Iris pigment epithelial cell (primary cell): ENCODE results near the gene ZNF33A.
"Not testable (repeated sequence)": the region's sequence is repeated elsewhere in the genome, so short reads cannot be mapped to it uniquely, and the experiment has no call there.

Experiments used
- DNase-seq: peaks from one replicate; pipeline ENCODE4 v3.0.0-alpha.2; 2011; ENCODE audit warnings: low read depth

The ZNF33A gene

DNA sequence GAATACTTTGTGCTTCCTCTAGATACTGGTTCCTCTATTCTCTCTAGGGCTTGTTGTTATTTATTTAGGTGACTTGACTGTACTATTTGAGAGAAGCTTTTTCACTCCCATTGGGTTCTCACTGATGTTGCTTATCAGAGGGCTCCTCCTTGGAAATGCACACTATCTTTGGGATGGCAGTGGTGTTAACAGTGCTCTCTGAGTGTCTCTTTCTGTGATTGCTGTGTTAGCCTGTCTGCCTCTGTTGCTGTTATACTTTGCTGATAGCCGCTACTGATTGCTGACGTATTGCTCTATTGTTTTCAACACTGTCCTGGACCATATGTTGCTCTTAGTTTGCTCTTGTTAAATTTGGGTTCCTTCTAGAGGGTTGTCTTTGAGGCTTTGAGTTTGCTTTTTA lies 34.7 kb downstream of the ZNF33A start:
- DNase-seq: no peak

DNA sequence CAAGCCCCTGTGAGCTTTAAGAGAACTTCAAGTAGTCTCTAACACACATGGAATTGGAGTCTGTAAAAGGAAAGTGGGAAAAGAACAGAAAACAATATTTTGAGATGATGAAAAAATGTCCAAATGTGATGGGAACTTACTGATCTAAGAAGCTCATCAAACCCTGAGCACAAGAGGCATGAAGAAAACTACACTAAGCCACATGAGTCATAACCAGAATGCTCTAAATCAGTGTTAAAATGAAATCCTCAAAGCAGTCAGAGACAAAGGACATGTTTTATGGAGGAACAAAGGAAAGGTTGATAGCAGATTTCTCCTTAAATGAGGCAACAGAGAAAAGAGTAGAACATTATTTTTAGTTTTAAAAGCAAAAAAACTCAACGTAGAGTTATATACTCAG lies 37.2 kb downstream of the ZNF33A start:
- peak; percentile 65 for DNase-seq

DNA sequence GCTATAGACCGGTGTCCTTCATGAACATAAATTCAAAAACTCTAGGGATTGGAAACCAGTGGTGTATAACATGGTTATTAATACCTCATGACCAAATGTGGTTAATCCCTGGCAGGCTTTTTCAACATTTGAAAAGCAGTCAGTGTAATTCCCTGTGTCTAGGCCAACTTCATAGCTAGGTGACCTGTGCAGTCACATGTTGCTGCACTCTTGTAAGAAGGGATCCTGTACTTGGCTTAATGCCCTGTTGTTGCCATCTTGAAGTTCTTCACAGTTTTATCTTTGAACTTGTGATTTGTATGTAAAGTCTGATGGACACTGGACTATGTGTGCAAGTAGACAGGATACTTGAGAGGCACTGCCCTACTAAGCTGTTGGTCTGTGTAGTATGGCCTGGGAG lies 39.7 kb downstream of the ZNF33A start:
- no peak for DNase-seq

DNA sequence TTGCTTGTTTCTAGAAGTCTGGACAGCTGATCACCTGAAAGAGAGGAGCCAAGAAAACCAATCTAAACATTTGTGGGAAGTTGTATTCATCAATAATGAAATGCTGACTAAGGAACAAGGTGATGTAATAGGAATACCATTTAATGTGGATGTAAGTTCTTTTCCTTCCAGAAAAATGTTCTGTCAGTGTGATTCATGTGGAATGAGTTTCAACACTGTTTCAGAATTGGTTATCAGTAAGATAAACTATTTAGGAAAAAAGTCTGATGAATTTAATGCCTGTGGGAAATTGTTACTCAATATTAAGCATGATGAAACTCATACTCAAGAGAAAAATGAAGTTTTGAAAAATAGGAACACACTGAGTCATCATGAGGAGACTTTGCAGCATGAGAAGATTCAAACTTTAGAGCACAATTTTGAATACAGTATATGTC lies 43.9 kb downstream of the ZNF33A start:
- peak; percentile 92 for DNase-seq

DNA sequence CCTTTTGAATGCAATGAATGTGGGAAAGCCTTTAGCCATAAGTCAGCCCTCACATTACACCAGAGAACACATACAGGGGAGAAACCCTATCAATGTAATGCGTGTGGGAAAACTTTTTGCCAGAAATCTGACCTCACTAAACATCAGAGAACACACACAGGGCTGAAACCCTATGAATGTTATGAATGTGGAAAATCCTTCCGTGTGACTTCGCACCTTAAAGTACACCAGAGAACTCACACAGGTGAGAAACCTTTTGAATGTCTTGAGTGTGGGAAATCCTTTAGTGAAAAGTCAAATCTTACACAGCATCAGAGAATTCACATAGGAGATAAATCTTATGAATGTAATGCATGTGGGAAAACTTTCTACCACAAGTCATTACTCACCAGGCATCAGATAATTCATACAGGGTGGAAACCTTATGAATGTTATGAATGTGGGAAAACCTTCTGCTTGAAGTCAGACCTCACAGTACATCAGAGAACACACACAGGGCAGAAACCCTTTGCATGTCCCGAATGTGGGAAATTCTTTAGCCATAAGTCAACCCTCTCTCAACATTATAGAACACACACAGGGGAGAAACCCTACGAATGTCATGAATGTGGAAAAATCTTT lies 44.9 kb downstream of the ZNF33A start:
- not testable (repeated sequence) for DNase-seq

DNA sequence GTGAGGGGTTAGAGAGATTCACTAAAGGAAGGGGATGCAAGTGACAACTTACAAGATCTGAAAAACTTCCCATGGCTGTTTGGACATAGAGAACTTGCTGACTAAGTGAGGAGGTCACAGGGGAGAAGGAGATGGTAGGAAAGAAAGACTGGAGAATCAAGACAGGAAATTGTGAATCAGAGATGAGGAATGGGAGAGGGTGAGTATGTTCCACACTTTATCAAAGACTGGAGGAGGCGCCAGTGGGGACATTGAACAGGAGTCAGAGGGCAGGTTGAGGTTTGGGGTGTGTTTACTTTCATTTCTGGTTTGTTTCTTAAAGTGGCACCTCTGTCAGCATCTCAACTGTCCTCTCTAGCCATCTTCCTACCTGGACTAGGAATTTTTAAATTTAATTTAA lies 59.2 kb downstream of the ZNF33A start:
- peak; percentile 92 for DNase-seq

DNA sequence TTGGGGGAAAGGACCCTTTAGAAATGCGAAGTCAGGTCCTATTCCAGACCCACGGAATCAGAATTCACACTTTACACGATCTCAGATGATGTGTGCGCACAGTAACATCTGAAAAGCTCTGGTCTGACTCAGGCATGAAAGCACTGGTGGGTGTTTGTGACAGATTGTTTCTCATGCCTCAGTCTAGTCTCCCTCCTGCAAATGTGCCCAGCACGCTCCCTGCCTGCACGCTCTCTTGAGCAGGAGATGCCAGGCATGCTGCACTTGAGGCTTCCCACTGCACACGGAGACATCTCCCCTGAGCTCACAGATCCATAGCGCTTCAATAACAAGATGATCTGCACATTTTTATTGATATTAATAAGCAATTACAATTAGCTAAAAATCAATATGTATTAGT lies 60.0 kb downstream of the ZNF33A start:
- DNase-seq: no peak

DNA sequence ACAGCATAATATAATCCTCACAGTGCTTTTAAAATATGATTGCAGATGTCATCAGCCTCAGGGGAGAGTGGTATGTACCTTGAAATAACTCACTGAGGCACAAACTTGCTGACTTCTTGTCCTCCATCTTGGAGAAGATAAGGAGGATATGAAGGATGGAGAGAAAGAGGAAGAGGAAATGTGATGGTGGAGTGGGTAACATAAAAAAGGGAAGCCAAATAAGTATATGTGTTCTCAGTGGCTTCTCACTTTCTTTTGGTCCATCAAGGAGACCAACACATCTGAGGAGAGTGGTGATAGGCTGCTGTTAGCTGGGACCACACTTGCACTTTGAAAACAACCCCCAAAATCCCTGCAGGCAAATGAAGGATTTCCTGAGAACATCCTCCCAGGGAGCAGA lies 62.1 kb downstream of the ZNF33A start:
- DNase-seq: no peak

DNA sequence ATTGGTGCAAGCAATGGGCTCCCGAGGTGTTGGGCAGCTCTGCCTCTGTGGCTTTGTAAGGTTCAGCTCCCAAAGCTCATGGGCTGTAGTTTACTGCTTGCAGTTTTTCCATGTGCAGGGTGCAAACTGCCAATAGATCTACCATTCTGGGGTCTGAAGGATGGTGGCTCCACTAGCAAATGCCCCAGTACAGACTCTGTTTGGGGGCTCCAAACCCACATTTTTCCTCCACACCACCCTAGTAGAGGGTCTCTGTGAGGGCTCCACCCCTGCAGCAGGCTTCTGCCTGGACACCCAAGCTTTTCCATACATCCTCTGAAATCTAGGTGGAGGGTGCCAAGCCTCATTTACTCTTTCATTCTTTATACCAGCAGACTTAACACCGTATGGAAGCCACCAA lies 66.2 kb downstream of the ZNF33A start:
- DNase-seq: no peak

DNA sequence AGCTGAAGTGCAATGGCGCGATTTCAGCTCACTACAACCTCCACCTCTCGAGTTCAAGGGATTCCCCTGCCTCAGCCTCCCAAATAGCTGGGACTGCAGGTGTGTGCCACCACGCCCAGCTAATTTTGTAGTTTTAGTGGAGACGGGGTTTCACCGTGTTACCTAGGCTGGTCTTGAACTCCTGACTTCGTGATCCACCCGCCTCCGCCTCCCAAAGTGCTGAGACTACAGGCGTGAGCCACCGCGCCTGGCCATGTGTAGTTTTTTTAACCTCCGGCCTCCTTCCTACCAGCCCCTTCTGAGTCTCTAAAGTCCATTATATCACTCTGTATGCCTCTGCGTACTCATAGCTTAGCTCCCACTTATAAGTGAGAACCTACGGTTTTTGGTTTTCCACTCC lies 82.8 kb downstream of the ZNF33A start:
- DNase-seq: not testable (repeated sequence)

DNA sequence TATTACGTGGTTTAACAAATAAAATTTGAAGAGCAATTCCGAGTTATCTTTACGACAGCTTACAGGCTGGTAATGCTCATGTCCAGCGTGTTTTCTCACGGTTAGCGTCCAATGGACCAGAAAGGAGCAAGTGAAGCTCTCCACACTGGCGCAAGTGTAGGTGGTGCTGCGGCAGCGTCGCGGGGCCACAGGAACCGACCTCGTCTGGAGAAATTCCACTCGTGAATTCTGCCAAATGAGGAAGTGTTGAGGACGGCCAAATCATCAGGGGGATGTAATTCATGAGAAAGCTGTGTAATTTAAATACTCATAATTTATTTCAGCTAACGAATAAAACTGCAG lies 83.3 kb downstream of the ZNF33A start:
- DNase-seq: no peak

DNA sequence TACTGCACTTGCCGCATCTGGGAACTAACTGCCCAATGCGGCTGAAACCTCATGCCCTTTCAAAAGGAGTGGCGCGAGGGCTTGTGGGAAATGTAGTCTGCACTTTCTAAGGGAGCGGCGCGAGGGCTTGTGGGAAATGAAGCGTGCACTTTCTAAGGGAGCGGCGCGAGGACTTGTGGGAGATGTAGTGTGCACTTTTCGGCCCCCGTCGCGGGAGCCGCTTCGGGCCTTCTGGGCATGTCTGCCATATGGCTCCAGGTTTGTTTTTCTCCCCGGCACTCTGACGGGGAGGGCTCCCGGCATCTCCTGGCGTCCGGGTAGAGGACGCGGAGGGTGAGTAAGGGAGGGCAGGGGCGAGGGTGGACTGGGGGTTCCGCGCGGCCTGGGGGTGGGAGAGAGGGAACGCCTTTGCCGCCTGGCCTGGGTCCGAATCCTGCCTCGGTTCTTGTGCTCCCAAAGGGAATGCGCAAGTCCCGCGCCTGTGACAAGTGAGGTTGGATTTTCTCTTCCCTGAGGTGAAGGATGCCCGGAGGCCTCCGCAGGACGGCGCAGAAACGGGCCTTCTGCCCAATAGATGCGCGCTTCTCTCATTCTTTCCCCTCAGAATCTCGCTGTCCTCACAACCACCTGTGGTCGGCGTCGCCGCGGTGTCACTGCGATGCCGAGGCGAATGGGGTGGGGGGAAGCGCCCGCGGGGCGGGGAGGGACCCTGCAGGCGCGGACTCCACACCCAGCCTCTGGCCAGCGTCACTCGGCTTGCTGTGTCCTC lies 83.9 kb downstream of the ZNF33A start, which contains the start of gene ZNF37A:
TSS of gene ZNF37A (plus strand) at position 180 of the 769 bp plus-strand sequence. CDS start 2,281 bp downstream, outside the sequence.
- peak; percentile 99 for DNase-seq

DNA sequence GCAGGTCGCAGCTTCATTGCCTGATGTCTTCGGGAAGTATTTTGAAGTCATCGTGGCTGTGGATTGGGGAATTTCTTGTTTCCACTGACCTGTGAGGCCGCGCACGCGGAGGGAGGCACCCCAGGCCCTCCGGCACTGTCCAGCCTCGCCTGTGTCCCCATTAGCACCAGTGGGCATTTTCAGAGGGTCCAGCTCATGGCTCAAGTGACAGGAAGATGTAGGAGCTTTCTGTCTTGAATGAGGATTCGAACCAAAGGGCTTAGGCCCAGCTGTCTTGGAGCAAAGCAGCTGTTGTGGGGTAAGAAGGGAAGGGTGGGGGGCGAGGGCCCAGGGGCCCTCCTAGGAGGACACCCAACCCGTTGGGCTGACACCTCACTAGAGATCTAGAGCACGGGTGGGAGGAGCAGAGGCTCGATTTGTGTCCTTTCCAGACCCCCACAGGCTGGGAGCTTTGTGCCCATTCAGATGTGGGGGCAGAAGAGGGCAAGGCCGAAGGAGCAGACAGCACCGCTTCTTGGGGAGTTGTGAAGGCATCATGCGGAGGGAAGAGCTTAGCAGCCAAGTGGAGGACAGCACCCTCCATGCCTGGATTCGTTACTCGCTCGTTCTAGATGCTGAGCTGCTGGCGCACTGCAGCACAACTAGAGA lies 84.6 kb downstream of the ZNF33A start:
- DNase-seq: no peak

DNA sequence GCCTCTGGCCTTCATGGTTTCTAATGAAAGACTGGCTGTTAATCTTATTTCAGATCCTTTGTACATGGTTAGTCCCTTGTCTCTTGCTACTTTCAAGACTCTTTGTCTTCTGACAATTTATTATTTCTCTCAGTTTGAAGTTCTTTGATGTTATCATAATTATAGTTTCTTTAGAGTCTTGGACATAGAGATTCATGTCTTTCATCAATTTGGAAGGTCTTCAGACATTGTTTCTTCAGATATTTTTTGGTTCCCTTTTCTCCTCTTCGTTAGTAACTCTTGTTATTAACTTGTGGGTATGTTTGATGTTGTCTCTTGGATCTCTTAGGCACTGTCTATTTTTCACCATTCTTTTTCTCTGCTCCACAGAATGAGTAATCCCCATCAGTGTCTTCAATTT lies 92.4 kb downstream of the ZNF33A start:
- DNase-seq: no peak

DNA sequence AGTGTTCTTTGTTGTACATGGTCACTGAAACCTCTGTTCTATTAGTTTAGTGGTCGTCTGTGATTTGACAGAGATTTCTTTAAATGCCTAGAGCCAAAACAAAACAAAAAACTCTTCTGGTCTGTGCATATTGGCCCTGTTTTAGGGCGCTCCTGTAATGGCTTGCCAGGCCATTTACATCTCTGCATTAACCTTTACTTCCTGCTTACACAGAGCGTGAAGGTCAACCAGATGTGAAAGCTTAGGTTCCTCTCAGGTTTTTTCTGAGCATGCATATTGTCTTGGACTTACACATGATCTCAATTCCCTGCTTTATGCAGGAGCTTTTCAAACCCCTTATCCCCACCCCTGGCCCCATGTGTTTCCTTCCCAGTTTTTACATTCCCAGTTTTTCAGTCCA lies 93.3 kb downstream of the ZNF33A start:
- DNase-seq: no peak

DNA sequence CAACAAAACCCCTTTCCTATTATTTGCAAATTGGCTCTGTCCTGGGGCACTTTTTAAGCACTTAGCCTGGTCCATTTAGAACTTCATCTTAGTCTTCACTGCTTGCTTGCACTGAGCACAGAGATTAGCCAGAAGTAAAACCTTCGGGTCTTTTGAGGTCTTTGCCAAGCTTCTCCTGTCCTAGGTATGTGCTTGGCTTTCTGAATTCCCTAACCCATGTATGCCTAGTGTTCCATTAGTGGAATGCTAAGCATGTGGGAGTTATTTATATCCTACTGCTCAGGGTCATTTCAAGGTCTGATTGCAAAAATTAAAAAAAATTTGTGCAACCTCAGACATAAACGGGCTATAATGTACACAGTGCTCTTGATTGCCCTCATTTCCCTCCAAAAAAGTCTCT lies 101.7 kb downstream of the ZNF33A start:
- DNase-seq: no peak
